Measurements from ENCODE around the gene XKR8. TPM values are rescaled to one million over a fixed set of nuclear protein-coding genes. Genes with fewer than 3 reads are reported as not detected.

Gene XKR8
- total RNA-seq, 6 experiments from 2014 or later, result 8.0 to 10.7 (median 9.7) TPM

- Mint-ChIP-seq H3K9me3 (no peaks in the 10 kb centered on the region), H3K27ac (peak overlapping the region; percentile 86), H3K27me3 (ENCODE audit: insufficient read depth) (peaks cover 5% of the 10 kb centered on the region; the same call in 1 of the 2 replicates), H3K4me1 (ENCODE audit: low read depth) (peaks cover 51% of the 10 kb centered on the region), H3K4me3 (peak overlapping the region; percentile 42), H3K36me3 (ENCODE audit: low read depth) (peaks cover 28% of the 10 kb centered on the region; the same call in 1 of the 2 replicates)
- DNase-seq, result peak; percentile 82
- TF ChIP-seq CTCF (IDR thresholded peaks at IDR 0.05), result no peak
Observed at GRCh38 chr1:27970401-27970800, 10.6 kb downstream of the XKR8 start.

GRCh38 chr1:27971674-27972073, 11.9 kb downstream of the XKR8 start:
- Mint-ChIP-seq H3K27ac (peak overlapping the region; percentile 72), H3K36me3 (ENCODE audit: low read depth) (peaks cover 25% of the 10 kb centered on the region; the same call in 1 of the 2 replicates), H3K4me3 (no peak overlapping the region), H3K9me3 (no peaks in the 10 kb centered on the region), H3K4me1 (ENCODE audit: low read depth) (peaks cover 50% of the 10 kb centered on the region), H3K27me3 (ENCODE audit: insufficient read depth) (peaks cover 4% of the 10 kb centered on the region; the same call in 1 of the 2 replicates)
- TF ChIP-seq CTCF (IDR thresholded peaks at IDR 0.05), result no peak
- no peak for DNase-seq

GRCh38 chr1:27972141-27972540, 12.4 kb downstream of the XKR8 start:
- H3K27ac Mint-ChIP-seq, result no peak overlapping the region; the same call in 1 of the 2 replicates
- peaks cover 3% of the 10 kb centered on the region; the same call in 1 of the 2 replicates for H3K27me3 Mint-ChIP-seq (ENCODE audit: insufficient read depth)
- peaks cover 22% of the 10 kb centered on the region; the same call in 1 of the 2 replicates for H3K36me3 Mint-ChIP-seq (ENCODE audit: low read depth)

GRCh38 chr1:27973771-27974416, 14.1 kb downstream of the XKR8 start:
- Mint-ChIP-seq H3K36me3 (ENCODE audit: low read depth) (peaks cover 12% of the 10 kb centered on the region; the same call in 1 of the 2 replicates), H3K27ac (no peak overlapping the region), H3K9me3 (no peaks in the 10 kb centered on the region), H3K4me1 (ENCODE audit: low read depth) (peaks cover 30% of the 10 kb centered on the region), H3K4me3 (no peak overlapping the region), H3K27me3 (ENCODE audit: insufficient read depth) (peaks cover 2% of the 10 kb centered on the region; the same call in 1 of the 2 replicates)
- DNase-seq, result no peak
- no peak for TF ChIP-seq CTCF (IDR thresholded peaks at IDR 0.05)

More at GRCh38 chr1:27972141-27972540, 12.4 kb downstream of the XKR8 start:
- TF ChIP-seq CTCF (IDR thresholded peaks at IDR 0.05), result no peak
- no peak for DNase-seq
- Mint-ChIP-seq H3K4me1 (ENCODE audit: low read depth) (peaks cover 47% of the 10 kb centered on the region), H3K9me3 (no peaks in the 10 kb centered on the region), H3K4me3 (no peak overlapping the region)

- Mint-ChIP-seq H3K4me3 (no peak overlapping the region), H3K27ac (no peak overlapping the region), H3K36me3 (ENCODE audit: low read depth) (peaks cover 12% of the 10 kb centered on the region; the same call in 1 of the 2 replicates), H3K27me3 (ENCODE audit: insufficient read depth) (peaks cover 2% of the 10 kb centered on the region; the same call in 1 of the 2 replicates), H3K9me3 (no peaks in the 10 kb centered on the region), H3K4me1 (ENCODE audit: low read depth) (peaks cover 25% of the 10 kb centered on the region)
- DNase-seq, result no peak
- TF ChIP-seq CTCF (IDR thresholded peaks at IDR 0.05), result no peak
Observed at GRCh38 chr1:27974417-27974781, 14.6 kb downstream of the XKR8 start.
